NCI-H2081 (cell line): ENCODE measurements around the gene CCNL1.
"Not testable (repeated sequence)": the region's sequence is repeated elsewhere in the genome, so short reads cannot be mapped to it uniquely, and the experiment has no call there.

ENCODE experiments used
- DNase-seq, 2 experiments: peaks; one replicate each; lab custom pipeline; 2025; lab: John Stamatoyannopoulos, UW

The CCNL1 gene

DNA sequence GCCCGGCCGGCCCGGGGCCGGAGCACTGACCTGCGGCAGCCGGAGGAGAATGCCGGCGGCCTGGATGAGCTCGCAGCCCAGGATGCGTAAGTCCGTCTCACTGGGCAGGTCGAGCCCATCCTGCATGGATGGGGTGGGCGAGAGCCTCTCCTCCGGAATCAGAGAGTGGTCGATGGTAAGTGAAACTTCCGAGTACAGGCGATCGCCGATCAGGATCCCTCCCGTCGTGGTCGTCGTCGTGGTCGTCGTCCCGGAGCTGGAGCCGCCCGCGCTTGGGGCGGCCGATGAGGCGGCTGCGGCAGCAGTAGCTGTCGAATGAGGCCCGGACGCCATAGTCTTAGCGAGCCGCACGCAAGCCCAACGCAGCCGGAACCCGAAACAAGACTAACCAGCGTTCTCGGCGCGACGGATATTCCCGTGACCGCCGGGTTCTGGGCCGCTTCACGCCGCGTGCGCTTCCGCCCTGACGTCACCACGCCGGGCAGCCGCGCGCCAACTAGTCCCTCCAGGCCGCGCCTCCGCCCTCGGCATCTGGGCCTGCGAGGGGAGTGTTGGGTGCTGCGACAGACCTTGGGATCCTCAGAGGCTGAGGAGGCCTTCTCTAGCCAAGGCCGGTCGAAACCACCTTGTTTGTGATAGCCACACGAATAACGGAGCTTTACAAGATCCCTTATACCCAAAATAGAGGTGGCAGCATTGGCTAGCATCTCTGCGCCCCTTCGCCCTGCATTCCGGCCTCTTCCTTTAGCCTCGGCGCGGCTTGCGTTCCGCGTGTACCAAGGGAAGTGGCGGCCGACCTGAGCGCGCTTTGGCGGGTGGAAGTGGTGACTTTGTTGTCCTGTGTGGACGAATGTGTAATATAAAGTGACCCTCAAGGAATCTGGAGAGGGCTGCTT is at the start of gene CCNL1:
Gene CCNL1 (minus strand): TSS at position 386 of the 896 bp plus-strand sequence. CDS start 53 bp downstream, at position 333.
- DNase-seq = peak; percentile 99

DNA sequence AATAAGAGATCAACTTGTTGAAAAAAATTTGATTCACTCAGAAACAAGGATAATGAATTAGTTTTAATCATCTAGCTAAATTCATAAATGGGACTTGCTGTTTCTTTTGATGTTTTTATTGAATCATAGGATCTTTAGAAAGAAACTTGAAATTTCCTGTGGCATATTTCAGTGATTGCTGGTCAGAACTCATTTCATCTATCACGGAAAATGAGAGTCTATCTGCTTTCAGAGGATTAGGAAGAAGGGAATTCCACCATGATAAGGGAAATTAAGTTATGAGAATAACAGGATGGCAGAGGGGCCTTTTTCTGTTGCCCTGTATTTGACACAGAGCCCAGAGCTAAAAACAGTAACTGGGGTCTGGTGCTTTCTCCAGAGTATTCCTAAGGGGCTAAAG is 44.9 kb upstream of the CCNL1 start:
- no peak for DNase-seq

DNA sequence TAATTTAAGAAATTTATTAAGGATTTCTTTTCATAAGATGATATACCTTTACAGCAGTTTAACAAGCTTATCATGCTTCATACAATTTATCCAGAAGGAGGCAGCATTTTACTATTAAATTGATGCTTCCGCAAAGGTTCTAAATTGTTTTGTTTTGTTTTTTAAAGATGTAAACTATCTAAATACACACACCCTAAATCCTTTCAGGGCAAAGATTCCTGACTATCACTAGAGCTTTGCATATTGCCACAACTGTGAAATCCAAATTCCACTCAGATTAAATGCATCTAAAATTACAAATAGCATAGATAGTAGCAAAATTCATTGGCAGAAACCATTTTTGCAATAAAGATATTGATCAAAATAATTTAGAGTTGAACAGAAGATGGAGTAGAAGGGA is 44.5 kb upstream of the CCNL1 start:
- peak; percentile 24 to 52 for DNase-seq

DNA sequence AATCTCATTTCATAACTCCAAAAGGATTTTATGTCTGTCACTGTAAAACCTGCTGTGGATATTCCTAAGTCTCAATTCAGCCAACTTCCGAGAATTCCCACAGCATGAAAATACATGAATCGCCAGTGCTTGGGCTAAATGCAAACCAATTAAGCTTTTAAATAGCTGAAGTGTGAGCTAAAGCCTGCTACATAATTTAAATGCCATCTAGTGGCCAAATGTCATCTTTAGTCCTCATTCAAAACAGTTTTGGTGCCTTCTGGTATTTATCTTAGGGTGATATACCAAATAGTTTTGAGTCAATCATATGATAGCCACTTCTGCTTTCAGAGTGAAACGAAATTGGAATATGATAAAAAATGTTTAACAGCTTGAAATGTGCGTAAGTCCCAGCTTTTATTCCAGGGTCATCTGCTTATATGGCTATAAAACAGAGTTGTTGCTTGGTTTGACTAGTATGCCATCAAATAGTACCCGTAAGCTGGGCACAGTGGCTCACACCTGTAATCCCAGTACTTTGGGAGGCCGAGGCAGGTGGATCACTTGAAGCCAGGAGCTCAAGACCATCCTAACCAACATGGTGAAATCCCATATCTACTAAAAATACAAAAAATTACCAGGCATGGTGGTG is 41.8 kb upstream of the CCNL1 start:
- peak; percentile 32 to 79 for DNase-seq

DNA sequence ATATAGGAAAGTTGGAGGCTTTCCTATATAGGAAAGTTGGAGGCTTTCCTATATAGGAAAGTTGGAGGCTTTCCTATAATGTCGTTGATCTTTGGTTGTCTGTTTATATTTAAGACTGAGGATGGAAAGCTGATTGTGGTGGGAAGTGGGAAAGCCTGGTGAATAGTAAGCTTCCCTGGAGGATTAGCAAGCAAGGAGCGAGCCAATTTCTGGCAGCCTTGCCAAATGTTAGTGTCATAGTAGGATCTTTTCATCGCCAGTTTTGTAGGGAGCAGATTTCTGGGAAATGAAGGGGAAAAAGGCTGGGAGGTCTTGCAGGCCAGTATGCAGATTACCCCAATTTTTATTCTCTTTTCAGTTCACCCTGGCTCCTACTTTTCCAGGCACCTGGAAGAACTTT is 39.9 kb upstream of the CCNL1 start:
- DNase-seq = no peak

GRCh38 chr3:157195965-157196364 is 36.0 kb upstream of the CCNL1 start:
- no peak for DNase-seq

DNA sequence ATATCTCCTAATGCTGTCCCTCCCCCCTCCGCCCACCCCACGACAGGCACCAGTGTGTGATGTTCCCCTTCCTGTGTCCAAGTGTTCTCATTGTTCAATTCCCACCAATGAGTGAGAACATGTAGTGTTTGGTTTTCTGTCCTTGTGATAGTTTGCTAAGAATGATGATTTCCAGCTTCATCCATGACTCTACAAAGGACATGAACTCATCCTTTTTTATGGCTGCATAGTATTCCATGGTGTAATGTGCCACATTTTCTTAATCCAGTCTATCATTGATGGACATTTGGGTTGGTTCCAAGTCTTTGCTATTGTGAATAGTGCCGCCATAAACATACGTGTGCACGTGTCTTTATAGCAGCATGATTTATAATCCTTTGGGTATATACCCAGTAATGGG is 31.2 kb upstream of the CCNL1 start:
- DNase-seq = not testable (repeated sequence)

GRCh38 chr3:157190380-157190872 is 30.5 kb upstream of the CCNL1 start:
- no peak for DNase-seq

GRCh38 chr3:157188391-157188790 is 28.4 kb upstream of the CCNL1 start:
- DNase-seq = no peak

- DNase-seq = no peak
These were observed 22.9 kb upstream of the CCNL1 start for GRCh38 chr3:157182879-157183278.

DNA sequence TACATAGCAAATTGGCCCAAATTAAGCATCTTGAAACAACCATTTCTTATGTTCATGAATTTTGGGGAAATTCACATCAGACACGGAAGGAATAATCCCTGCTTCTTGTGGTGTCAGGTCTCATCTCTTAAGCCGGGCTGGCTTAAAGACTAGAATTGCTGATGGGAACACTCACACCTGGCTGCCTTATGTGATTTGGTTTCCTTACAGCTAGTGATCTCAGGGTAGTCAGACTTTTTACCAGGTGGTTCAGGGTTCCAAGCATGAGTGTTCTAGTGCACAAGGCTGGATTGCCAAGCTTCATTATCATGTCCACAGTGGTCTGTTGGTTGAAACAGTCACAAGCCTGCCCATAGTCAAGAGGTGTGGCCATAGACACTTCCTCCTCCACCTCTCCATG is 20.3 kb upstream of the CCNL1 start:
- DNase-seq = no peak

GRCh38 chr3:157179365-157179803 is 19.4 kb upstream of the CCNL1 start:
- no peak for DNase-seq

- DNase-seq = not testable (repeated sequence)
These were observed 18.8 kb upstream of the CCNL1 start for GRCh38 chr3:157178503-157179364.

DNA sequence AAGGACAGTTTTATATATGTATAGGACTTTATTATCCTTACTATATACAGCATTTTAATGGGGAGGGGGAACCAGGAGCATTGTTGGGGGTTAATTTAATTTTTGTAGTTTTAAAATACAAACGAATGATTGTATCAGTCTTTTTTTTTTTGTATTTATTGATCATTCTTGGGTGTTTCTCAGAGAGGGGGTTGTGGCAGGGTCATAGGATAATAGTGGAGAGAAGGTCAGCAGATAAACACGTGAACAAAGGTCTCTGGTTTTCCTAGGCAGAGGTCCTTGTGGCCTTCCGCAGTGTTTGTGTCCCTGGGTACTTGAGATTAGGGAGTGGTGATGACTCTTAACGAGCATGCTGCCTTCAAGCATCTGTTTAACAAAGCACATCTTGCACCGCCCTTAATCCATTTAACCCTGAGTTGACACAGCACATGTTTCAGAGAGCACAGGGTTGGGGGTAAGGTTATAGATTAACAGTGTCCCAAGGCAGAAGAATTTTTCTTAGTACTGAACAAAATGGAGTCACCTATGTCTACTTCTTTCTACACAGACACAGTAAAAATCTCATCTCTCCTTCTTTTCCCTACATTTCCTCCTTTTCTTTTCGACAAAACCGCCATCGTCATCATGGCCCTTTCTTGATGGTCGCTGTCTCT is 18.0 kb upstream of the CCNL1 start:
- DNase-seq = not testable (repeated sequence)

GRCh38 chr3:157176934-157177333 is 17.0 kb upstream of the CCNL1 start:
- DNase-seq = no peak

- no peak for DNase-seq
These were observed 16.0 kb upstream of the CCNL1 start for GRCh38 chr3:157175691-157176507.

- DNase-seq = peak; percentile 100
These were observed 14.9 kb upstream of the CCNL1 start for GRCh38 chr3:157174649-157175498.

GRCh38 chr3:157174290-157174648 is 14.3 kb upstream of the CCNL1 start:
- DNase-seq = peak; percentile 9 to 57

GRCh38 chr3:157173343-157173742 is 13.4 kb upstream of the CCNL1 start:
- not testable (repeated sequence) for DNase-seq

- DNase-seq = no peak
These were observed 12.8 kb upstream of the CCNL1 start for GRCh38 chr3:157172746-157173145.
